ENCODE measurements around the gene GNG5. TPM values are rescaled to one million over a fixed set of nuclear protein-coding genes. Genes with fewer than 3 reads are reported as not detected.
A peak's percentile ranks its signal among the peaks of the same experiment; 100 is the strongest.
"Not testable (repeated sequence)": the region's sequence is repeated elsewhere in the genome, so short reads cannot be mapped to it uniquely, and the experiment has no call there.

Gene GNG5
- 81.4 and 84.1 TPM in 2 replicates for total RNA-seq (2014; rRNA removed; shearing (Covaris generic))

- peak; percentile 100 for DNase-seq (ENCODE audit: low read depth)
These were observed at the start of gene GNG5, which contains the start of gene SPATA1 for GRCh38 chr1:84506002-84506728. TSS of gene GNG5 (minus strand) at chr1:84506581. CDS start at chr1:84506091, 490 bp downstream. TSS of gene SPATA1 (plus strand) at chr1:84506386. CDS start at chr1:84516360, 9,974 bp downstream.

DNA sequence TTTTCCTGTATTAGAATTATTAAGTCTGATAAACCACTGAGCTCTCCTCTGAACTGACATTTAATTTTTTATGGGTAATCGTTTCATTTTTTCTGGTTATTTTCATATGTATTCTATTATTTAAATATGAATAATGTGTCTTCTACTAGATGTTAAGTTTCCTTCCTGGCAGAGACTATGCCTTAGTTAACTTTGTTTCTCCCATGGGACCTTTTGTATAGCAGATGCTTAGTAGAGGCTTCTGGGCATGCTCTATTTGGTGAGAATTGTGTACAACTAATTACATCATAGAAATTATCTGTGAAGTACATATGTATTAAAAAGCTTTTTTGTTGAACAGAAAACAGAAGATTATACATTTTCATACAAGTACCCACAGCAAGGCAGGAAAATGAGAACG lies 44.4 kb upstream of the GNG5 start:
- no peak for DNase-seq (ENCODE audit: low read depth)

- no peak for DNase-seq (ENCODE audit: low read depth)
These were observed 35.3 kb upstream of the GNG5 start for GRCh38 chr1:84541679-84542078.

DNA sequence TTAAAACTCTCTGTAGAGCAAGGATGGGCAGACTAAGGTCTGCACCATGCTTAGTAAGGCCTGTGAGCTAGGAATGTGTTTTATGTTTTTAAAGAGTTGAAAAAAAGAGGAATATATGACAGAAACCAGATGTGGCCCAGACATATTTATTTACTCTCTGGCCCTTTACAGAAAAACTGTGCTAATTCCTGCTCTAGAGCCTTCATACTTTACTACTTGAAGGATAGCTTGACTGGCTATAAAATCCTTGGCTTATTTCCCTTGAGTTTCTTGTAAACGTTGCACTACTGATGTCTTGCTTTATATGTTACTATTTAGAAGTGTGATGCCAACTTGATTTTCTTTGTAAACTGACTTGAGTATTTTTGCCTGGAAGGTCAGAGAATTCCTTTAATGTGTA lies 34.4 kb upstream of the GNG5 start:
- DNase-seq (ENCODE audit: low read depth) = no peak

DNA sequence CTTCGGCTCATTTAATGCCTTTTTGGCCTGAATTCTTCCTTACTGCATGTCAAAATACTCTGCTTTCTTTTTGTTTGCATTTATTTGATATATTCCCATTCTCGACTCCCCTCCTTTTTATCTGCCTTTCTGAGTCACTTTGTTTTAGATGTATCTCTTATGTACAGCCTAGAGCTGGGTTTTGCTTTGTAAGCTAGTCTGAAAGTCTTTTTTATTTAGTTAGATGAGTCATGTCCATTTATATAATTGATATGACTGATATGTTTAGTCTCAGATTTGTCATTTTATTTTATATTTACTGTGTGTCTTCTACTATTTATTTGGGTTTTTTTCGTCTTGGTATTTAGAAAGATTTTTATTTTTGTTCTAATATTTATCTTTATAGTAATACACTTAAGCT lies 33.6 kb upstream of the GNG5 start:
- peak; percentile 43 for DNase-seq (ENCODE audit: low read depth)

- DNase-seq (ENCODE audit: low read depth) = peak; percentile 10
These were observed 32.2 kb upstream of the GNG5 start for GRCh38 chr1:84538599-84538998.

GRCh38 chr1:84525779-84526178 lies 19.4 kb upstream of the GNG5 start:
- DNase-seq (ENCODE audit: low read depth) = no peak

DNA sequence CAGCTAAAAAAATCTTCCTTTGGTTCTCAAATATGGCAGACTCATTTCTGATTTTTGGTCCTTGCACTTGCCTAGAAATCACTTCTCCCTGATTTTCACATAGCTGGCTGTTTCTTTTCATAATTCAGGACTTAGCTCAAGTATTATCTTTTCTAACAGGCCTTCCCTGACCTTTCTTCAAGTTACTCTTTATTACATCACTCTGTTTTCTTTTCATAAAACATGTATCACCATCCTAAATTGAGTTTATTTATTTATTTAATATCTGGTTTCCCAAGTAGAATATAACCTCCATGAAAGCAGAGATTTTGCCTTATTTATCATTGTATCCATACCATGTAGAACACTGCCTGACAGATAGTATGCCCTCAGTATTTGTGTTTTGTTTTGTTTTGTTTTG lies 18.2 kb upstream of the GNG5 start:
- DNase-seq (ENCODE audit: low read depth) = no peak

DNA sequence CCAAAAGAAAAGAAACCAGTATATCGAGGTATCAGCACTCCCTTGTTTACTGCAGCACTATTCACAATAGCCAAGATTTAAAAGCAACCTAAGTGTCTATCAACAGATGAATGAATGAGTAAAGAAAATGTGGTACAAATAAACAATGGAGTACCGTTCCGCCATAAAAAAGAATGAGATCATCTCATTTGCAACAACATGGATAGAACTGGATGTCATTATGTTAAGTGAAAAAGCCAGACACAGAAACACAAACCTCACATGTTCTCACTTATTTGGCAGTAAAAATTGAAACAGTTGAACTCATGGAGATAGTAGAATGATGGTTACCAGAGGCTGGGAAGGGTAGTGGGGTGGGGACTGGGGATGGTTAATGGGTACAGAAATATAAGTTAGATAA lies 4.3 kb upstream of the GNG5 start:
- DNase-seq (ENCODE audit: low read depth) = no peak

DNA sequence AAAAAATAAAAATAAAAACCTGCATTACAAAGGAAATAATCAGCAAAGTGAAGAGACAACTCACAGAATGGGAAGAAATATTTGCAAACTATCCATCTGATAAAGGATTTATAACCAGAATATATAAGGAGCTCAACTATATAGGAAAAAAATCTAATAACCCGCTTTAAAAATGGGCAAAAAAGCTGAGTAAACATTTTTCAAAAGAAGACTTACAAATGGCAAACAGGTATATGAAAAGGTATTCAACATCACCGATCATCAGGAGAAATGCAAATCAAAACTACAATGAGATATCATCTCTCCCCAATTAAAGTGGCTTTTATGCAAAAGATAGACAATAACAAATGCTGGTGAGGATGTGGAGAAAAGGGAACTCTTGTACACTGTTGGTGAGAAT lies 3.8 kb upstream of the GNG5 start:
- DNase-seq (ENCODE audit: low read depth) = no peak

GRCh38 chr1:84509029-84509428 lies 2.6 kb upstream of the GNG5 start:
- no peak for DNase-seq (ENCODE audit: low read depth)

DNA sequence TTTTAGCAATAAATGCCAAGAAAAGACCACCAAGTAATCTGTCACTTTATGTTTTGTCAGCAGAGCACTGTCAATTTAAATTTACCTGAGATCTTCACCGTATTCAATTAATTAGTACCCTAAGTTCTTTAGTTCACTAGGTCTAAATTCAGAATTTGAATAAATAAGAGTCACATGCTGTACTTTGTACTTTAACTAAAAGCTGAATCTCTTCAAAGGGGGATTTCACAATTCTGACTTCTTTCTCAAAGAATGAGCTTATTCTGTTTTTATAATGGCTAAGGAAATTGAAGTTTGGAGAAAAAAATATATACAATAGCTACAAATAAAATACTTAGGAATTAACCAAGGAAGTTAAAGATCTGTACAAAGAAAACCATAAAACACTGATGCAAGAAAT lies 2.1 kb upstream of the GNG5 start:
- no peak for DNase-seq (ENCODE audit: low read depth)

- not testable (repeated sequence) for DNase-seq (ENCODE audit: low read depth)
These were observed 1.5 kb upstream of the GNG5 start for GRCh38 chr1:84507887-84508286.

- DNase-seq (ENCODE audit: low read depth) = no peak
These were observed 510 bp upstream of the GNG5 start for GRCh38 chr1:84506729-84507453.

DNA sequence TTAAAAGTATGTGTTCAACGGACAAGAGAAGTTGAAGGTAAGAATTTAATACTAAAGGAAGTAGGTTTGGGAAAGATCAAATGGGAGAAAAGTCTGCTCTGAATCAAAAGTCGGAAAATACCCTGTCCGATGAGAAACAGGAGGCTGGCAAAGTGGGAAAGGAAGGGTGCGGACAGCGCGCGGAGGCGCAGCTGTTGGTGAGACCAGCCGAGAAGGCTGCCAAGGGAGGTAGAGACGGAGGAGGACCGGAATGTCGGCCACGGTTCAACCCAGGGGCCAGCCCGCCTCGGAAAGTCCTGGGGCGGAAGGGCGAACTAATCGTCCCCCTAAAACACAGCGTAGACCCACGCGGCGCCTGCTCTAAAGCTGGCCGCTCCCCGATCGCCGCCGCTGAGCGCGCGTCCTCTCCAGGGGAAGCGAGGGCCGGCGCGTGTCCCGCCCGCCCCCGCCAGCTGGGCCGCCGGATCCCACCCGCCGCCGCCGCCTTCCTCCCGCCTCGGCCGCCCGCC lies 834 bp downstream of the GNG5 start:
- DNase-seq (ENCODE audit: low read depth) = peak; percentile 87

DNA sequence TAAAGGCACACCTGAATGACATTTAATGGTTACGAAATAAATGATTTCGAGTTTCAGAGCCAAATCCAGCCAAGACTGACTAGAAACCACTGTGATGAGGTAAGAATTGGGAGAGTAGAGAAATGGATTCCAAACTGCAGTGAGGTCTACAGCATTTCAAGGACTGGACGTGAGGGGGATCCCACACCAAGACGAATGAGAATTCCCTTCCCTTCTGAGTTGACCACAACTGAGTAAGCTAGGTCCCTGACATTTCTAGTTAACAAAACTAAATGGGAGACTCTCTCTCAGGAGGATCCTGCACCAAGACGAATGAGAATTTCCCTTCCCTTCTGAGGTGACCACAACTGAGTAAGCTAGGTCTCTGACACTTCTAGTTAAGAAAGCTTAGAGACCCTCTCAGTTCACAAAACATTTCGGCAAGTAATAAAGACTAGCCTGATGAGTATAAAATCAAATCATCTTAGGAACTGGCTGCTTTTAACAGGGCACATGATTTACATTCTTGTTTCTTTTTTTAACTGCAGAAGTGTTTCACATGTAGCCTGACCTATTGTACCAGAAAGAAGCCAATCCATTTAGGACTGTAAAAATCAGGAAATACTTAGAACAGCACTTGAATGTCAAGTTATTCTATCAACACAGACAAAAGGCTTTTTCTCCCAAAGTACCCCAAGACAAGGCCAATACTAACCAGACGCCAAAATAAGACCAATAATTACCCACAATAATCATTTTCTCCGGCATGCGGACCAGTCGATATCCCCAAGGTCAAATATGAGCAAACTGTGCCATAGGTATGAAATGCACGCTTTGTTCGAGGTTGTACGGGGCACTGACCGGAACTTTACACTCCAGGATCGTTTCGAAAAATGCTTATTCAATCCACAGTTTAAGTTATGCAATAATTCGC lies 1.5 kb downstream of the GNG5 start:
- peak; percentile 67 for DNase-seq (ENCODE audit: low read depth)

DNA sequence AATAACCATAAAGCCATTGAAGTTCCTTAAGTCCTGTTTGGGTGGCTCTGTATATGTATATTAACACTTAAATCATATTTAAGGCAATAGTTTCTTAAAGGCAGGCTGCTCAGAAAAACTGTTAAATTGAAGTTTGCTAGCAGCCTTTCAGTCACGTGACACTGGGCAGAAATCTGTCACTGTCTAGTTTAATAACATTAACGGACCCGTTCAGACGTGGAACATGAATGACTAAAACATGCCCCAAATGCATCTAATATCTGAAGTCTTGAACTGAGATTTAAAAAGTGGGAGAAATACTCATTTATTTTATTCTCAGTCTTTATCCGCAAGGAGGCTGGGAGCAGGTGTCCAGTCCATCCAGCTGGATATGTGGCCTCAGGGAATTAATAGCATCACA lies 3.5 kb downstream of the GNG5 start:
- DNase-seq (ENCODE audit: low read depth) = no peak

DNA sequence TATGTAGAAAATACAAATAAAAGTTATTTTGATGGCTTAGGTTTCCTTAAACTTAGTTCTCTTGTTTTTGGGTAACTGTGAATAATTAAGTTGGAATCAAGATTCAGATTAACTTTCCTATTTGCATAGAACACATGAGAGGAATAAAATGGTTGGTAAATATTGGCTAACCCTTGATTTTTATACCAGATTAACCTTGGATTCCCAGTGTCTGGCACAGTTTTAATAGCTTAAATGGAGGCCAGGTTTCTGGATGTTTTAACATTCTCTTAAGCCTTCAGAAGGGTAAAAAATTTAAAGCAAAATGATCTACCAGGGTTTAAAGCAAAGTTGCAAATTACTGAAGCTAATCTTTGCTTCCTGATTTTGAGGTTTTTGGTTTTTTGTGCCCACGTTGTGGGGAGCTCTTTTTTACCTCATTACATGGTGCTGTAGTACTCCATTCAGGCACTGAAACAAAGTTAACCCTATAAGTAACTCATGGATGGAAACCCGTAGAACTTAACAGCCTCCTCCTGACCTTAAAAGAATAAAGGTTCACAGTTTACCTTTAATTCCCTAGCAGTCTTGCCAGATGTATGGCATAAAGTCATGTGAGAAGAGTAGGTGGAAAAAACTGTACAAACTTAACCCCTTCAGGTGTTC lies 8.6 kb downstream of the GNG5 start:
- DNase-seq (ENCODE audit: low read depth) = no peak

DNA sequence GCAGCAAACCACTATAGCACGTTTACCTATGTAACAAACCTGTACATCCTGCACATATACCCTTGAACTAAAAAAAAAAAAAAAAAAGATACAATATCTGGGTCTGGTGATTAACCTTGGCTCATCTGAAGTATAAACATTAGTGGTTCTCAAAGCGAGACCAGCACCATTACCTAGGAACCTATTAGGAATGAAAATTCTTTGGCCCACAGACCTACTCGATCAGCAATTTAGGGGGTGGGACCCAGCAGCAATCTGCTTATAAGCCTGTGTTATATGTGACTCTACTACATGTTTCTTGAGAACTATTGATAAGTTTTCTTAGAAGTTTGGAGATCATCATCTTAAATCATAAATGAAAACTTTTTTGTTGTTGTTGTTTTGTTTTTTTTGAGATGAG lies 9.9 kb downstream of the GNG5 start:
- DNase-seq (ENCODE audit: low read depth) = no peak

DNA sequence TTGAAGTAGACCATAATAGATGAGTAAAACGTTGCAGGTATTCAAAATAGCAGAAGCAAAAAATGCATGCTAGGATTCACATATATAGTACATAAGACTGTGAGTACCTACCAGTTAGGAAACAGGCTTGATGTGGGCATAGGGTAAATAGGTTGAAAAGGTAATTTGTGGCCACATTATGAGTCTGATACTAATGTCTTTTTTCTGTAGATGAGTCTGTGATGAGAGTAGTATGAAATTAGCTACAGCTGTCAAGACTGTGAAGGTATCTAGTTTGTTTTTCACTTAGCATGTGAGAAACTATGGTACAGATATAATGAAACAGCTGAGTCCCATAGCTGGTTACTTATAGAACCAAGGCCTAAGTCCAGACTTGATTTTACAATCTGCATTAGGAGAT lies 12.6 kb downstream of the GNG5 start:
- no peak for DNase-seq (ENCODE audit: low read depth)

- DNase-seq (ENCODE audit: low read depth) = no peak
These were observed 13.7 kb downstream of the GNG5 start for GRCh38 chr1:84492726-84493125.

- DNase-seq (ENCODE audit: low read depth) = no peak
These were observed 16.6 kb downstream of the GNG5 start for GRCh38 chr1:84489766-84490165.

Data from Daoy (cell line).